NCI-H1694 (cell line): Measurements from ENCODE around the gene UTP3.
"Not testable (repeated sequence)": the region's sequence is repeated elsewhere in the genome, so short reads cannot be mapped to it uniquely, and the experiment has no call there.

Source experiments
- DNase-seq: peaks from one replicate; lab custom pipeline; 2025; lab: John Stamatoyannopoulos, UW

The UTP3 gene

GRCh38 chr4:70718811-70719604 is 30.7 kb downstream of the UTP3 start:
- DNase-seq: no peak

GRCh38 chr4:70721747-70722146 is 33.4 kb downstream of the UTP3 start, which contains the start of gene RUFY3:
Gene RUFY3 (plus strand): TSS chr4:70721964. CDS start chr4:70722574, 610 bp downstream.
- DNase-seq: peak; percentile 94

GRCh38 chr4:70722199-70722791 is 34.0 kb downstream of the UTP3 start:
- no peak for DNase-seq

- no peak for DNase-seq
These were observed 36.1 kb downstream of the UTP3 start for GRCh38 chr4:70724463-70724862.

- no peak for DNase-seq
These were observed 37.3 kb downstream of the UTP3 start for GRCh38 chr4:70725633-70726032.

GRCh38 chr4:70726515-70726914 is 38.2 kb downstream of the UTP3 start:
- not testable (repeated sequence) for DNase-seq

- DNase-seq: no peak
These were observed 39.8 kb downstream of the UTP3 start for GRCh38 chr4:70728091-70728490.

GRCh38 chr4:70732878-70733277 is 44.5 kb downstream of the UTP3 start:
- DNase-seq: not testable (repeated sequence)

GRCh38 chr4:70734168-70734954 is 46.0 kb downstream of the UTP3 start:
- no peak for DNase-seq

- no peak for DNase-seq
These were observed 46.6 kb downstream of the UTP3 start for GRCh38 chr4:70734971-70735370.

GRCh38 chr4:70735915-70736314 is 47.6 kb downstream of the UTP3 start:
- not testable (repeated sequence) for DNase-seq

GRCh38 chr4:70737006-70737405 is 48.7 kb downstream of the UTP3 start:
- DNase-seq: no peak

GRCh38 chr4:70737409-70737808 is 49.1 kb downstream of the UTP3 start:
- no peak for DNase-seq

- no peak for DNase-seq
These were observed 51.4 kb downstream of the UTP3 start for GRCh38 chr4:70739496-70740337.
